NCI-H1436 treated with DMSO at 0.1 percent for 48 hours (cell line): ENCODE measurements around the gene CBX1.
A peak's percentile ranks its signal among the peaks of the same experiment; 100 is the strongest.
"Not testable (repeated sequence)": the region's sequence is repeated elsewhere in the genome, so short reads cannot be mapped to it uniquely, and the experiment has no call there.

Experiments
- DNase-seq: peaks from one replicate; lab custom pipeline; 2025; lab: John Stamatoyannopoulos, UW

CBX1 gene

GRCh38 chr17:48072811-48073210 lies 28.5 kb downstream of the CBX1 start:
- not testable (repeated sequence) for DNase-seq

GRCh38 chr17:48071654-48072053 lies 29.6 kb downstream of the CBX1 start:
- DNase-seq: no peak

- DNase-seq: no peak
These were observed 31.1 kb downstream of the CBX1 start for GRCh38 chr17:48070195-48070594.

GRCh38 chr17:48068491-48068961 lies 32.8 kb downstream of the CBX1 start:
- no peak for DNase-seq

GRCh38 chr17:48067808-48068207 lies 33.5 kb downstream of the CBX1 start:
- DNase-seq: not testable (repeated sequence)

- DNase-seq: no peak
These were observed 34.0 kb downstream of the CBX1 start for GRCh38 chr17:48067245-48067644.

- no peak for DNase-seq
These were observed 34.6 kb downstream of the CBX1 start for GRCh38 chr17:48066656-48067055.

GRCh38 chr17:48066192-48066591 lies 35.1 kb downstream of the CBX1 start:
- DNase-seq: no peak

- no peak for DNase-seq
These were observed 36.6 kb downstream of the CBX1 start for GRCh38 chr17:48064638-48065037.

- DNase-seq: no peak
These were observed 39.0 kb downstream of the CBX1 start for GRCh38 chr17:48062273-48062672.

- no peak for DNase-seq
These were observed 41.0 kb downstream of the CBX1 start for GRCh38 chr17:48060249-48060648.

GRCh38 chr17:48059125-48059668 lies 42.1 kb downstream of the CBX1 start:
- DNase-seq: no peak

- DNase-seq: no peak
These were observed 42.7 kb downstream of the CBX1 start for GRCh38 chr17:48058393-48059124.

- DNase-seq: no peak
These were observed 43.7 kb downstream of the CBX1 start for GRCh38 chr17:48057626-48058025.

- no peak for DNase-seq
These were observed 44.4 kb downstream of the CBX1 start for GRCh38 chr17:48056879-48057278.

- DNase-seq: no peak
These were observed 45.0 kb downstream of the CBX1 start for GRCh38 chr17:48056246-48056745.

GRCh38 chr17:48055531-48056245 lies 45.6 kb downstream of the CBX1 start:
- DNase-seq: no peak

- DNase-seq: peak; percentile 98
These were observed 46.8 kb downstream of the CBX1 start for GRCh38 chr17:48054238-48055185.

GRCh38 chr17:48053758-48054237 lies 47.5 kb downstream of the CBX1 start:
- DNase-seq: no peak

- DNase-seq: no peak
These were observed 48.1 kb downstream of the CBX1 start for GRCh38 chr17:48052956-48053757.
